CD14-positive monocyte (primary cell): ENCODE measurements around the gene ACTA2. TPM values are rescaled to one million over a fixed set of nuclear protein-coding genes. Genes with fewer than 3 reads are reported as not detected.

Source experiments
- DNase-seq, 3 donors: peaks; one replicate each; pipeline ENCODE4 v3.0.0-alpha.2; 2011 to 2022
- H2AFZ ChIP-seq: 2 replicates; pipeline ENCODE4 v1.6.0; 2012; ENCODE audit warnings: mild to moderate bottlenecking, low read depth, low read length, inconsistent platforms; ENCODE audit not compliant: insufficient read depth, poor library complexity, severe bottlenecking
- H3K27ac ChIP-seq, 2 donors: 1 replicate in 1 of 2; 2 replicates in 1 of 2; pipeline ENCODE4 v1.5.1; 2012 to 2013; ENCODE audit warnings: low read length in 2 of 2, control low read depth in 1 of 2, inconsistent platforms in 1 of 2, low read depth in 1 of 2, mild to moderate bottlenecking in 1 of 2
- H3K27me3 ChIP-seq, 2 donors: one replicate each; pipeline versions ENCODE4 v1.6.0 to v1.6.1; 2011 to 2013; ENCODE audit warnings: low read length in 2 of 2; ENCODE audit not compliant: control insufficient read depth in 2 of 2, insufficient read depth in 2 of 2
- H3K36me3 ChIP-seq, 2 donors: replicated peaks in 1 of 2; 1 replicate in 1 of 2; 2 replicates in 1 of 2; pipeline versions ENCODE4 v1.5.1 to v1.6.1; 2012 to 2013; ENCODE audit warnings: low read length in 2 of 2, control low read depth in 1 of 2, inconsistent platforms in 1 of 2, mild to moderate bottlenecking in 1 of 2; ENCODE audit not compliant: insufficient read depth in 2 of 2, control insufficient read depth in 1 of 2
- H3K4me1 ChIP-seq, 2 donors: 1 replicate in 1 of 2; 2 replicates in 1 of 2; pipeline versions ENCODE4 v1.5.1 to v1.6.1; 2012 to 2013; ENCODE audit warnings: low read length in 2 of 2, control low read depth in 1 of 2, inconsistent platforms in 1 of 2, mild to moderate bottlenecking in 1 of 2, moderate library complexity in 1 of 2; ENCODE audit not compliant: insufficient read depth in 2 of 2, control insufficient read depth in 1 of 2
- H3K4me2 ChIP-seq: replicated peaks from 2 replicates; pipeline ENCODE3; 2012; ENCODE audit warnings: low read length, moderate library complexity, mild to moderate bottlenecking; ENCODE audit not compliant: poor library complexity, severe bottlenecking; ENCODE audit errors: extremely low read depth
- H3K4me3 ChIP-seq, 3 experiments: fragments of 200-600 bp in 1 of 3; sonication (generic) in 1 of 3; replicated peaks in 1 of 3; 1 replicate in 2 of 3; 2 replicates in 1 of 3; pipeline ENCODE4 v1.5.1; 2011 to 2013; ENCODE audit warnings: low read length in 3 of 3, mild to moderate bottlenecking in 3 of 3, control low read depth in 2 of 3, low read depth in 2 of 3, inconsistent platforms in 1 of 3, moderate library complexity in 1 of 3
- H3K79me2 ChIP-seq: 2 replicates; pipeline ENCODE4 v1.6.0; 2012; ENCODE audit warnings: mild to moderate bottlenecking, control low read depth, inconsistent platforms, low read length, moderate library complexity; ENCODE audit not compliant: insufficient read depth
- H3K9ac ChIP-seq: 2 replicates; pipeline ENCODE4 v1.6.0; 2017; ENCODE audit warnings: low read length, mild to moderate bottlenecking; ENCODE audit not compliant: insufficient read depth, poor library complexity, severe bottlenecking
- H3K9me3 ChIP-seq, 2 donors: replicated peaks in 1 of 2; 1 replicate in 1 of 2; 2 replicates in 1 of 2; pipeline versions ENCODE4 v1.5.1 to v1.6.1; 2012 to 2013; ENCODE audit warnings: low read length in 2 of 2, control low read depth in 1 of 2; ENCODE audit not compliant: control insufficient read depth in 1 of 2, insufficient read depth in 1 of 2
- H4K20me1 ChIP-seq: 2 replicates; pipeline ENCODE4 v1.6.0; 2012; ENCODE audit warnings: mild to moderate bottlenecking, low read length, control low read depth, moderate library complexity; ENCODE audit not compliant: insufficient read depth
- H3K27ac Mint-ChIP-seq, 7 donors: one replicate each; pipeline ENCODE4 v1.8.0; 2020; ENCODE audit warnings: mild to moderate bottlenecking in 7 of 7, mixed read lengths in 7 of 7, moderate library complexity in 6 of 7, inconsistent platforms in 2 of 7
- H3K27me3 Mint-ChIP-seq, 3 donors: one replicate each; pipeline ENCODE4 v1.8.0; 2021 to 2022; ENCODE audit warnings: low read depth in 3 of 3, mild to moderate bottlenecking in 3 of 3, mixed read lengths in 3 of 3, moderate library complexity in 3 of 3, inconsistent platforms in 1 of 3
- H3K36me3 Mint-ChIP-seq, 2 donors: one replicate each; pipeline ENCODE4 v1.8.0; 2020; ENCODE audit warnings: mixed read lengths in 2 of 2, inconsistent platforms in 1 of 2, mild to moderate bottlenecking in 1 of 2
- H3K4me1 Mint-ChIP-seq: one replicate; pipeline ENCODE4 v1.8.0; 2020; ENCODE audit warnings: mild to moderate bottlenecking, mixed read lengths
- H3K4me3 Mint-ChIP-seq, 2 donors: one replicate each; pipeline ENCODE4 v1.8.0; 2020; ENCODE audit warnings: mild to moderate bottlenecking in 2 of 2, mixed read lengths in 2 of 2, moderate library complexity in 1 of 2
- H3K9me3 Mint-ChIP-seq, 7 donors: one replicate each; pipeline ENCODE4 v1.8.0; 2020 to 2022; ENCODE audit warnings: mixed read lengths in 7 of 7, mild to moderate bottlenecking in 6 of 7, moderate library complexity in 6 of 7, inconsistent platforms in 2 of 7
- CTCF ChIP-seq: fragments of 200-600 bp; IDR thresholded peaks from one replicate; pipeline ENCODE4 v1.8.0; 2022; ENCODE audit warnings: antibody characterized with exemption, mild to moderate bottlenecking
- WGBS: methylation state at CpG from one replicate; pipeline ENCODE4 v1.1.5; 2013; ENCODE audit warnings: missing lambda C conversion rate; ENCODE audit not compliant: insufficient coverage; 5-methylcytosine and 5-hydroxymethylcytosine counted together
- intact Hi-C, 2 donors: fragments of 100-400 bp; cut with micrococcal nuclease; formaldehyde crosslinking; loops; one replicate each; pipeline versions ENCODE4 v1.15.0 to v1.15.1; 2023
- polyA plus RNA-seq, 3 donors: library from polyadenylated mRNA; depleted of rRNA in 1 of 3; unstranded in 2 of 3; stranded (reverse) in 1 of 3; fragments of 300-500 nt in 2 of 3; fragments of >200 nt in 1 of 3; fragmentation: Illumina TruSeq in 2 of 3; gene quantifications; 1 replicate in 2 of 3; 2 replicates in 1 of 3; pipeline ENCODE4 v1.2.3, GENCODE V29; 2012 to 2021

ACTA2 gene
- polyA plus RNA-seq, 3 donors, result 4.4 to 12.3 (median 6.8) TPM

DNA sequence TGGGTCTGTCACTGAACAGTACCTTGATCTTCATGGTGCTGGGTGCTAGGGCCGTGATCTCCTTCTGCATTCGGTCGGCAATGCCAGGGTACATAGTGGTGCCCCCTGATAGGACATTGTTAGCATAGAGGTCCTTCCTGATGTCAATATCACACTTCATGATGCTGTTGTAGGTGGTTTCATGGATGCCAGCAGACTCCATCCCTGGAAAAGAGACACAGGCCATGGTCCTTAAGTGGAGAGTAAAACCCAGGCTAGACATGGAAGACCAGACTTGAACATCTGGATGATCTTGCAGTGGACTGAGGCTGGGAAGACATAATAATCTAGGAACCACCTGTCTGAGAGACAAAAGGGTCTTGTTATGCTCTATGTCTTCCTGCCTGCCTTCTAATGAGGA lies 14.5 kb downstream of the ACTA2 start:
- Histone ChIP-seq H3K4me3 (no peak overlapping the region), H3K4me2 (no peak overlapping the region), H3K27ac (no peak overlapping the region), H2AFZ (no peak overlapping the region), H4K20me1 (no peaks in the 10 kb centered on the region), H3K4me1 (peaks cover 9% of the 10 kb centered on the region in 2 donors), H3K9me3 (no peaks in the 10 kb centered on the region), H3K36me3 (no peaks in the 10 kb centered on the region), H3K27me3 (no peaks in the 10 kb centered on the region), H3K79me2 (no peaks in the 10 kb centered on the region), H3K9ac (no peak overlapping the region)
- H3K9me3 Mint-ChIP-seq, result peaks cover 0 to 2% (median 0%) of the 10 kb centered on the region in 7 donors
- no peak overlapping the region for H3K27ac Mint-ChIP-seq
- H3K4me1 Mint-ChIP-seq, result peaks cover 8% of the 10 kb centered on the region
- intact Hi-C loops, result loop anchor here (5.0 kb wide), 2 partner anchors 64 to 279 kb away; no protein-coding TSS in a partner anchor
- TF ChIP-seq CTCF, result no peak
- no peak overlapping the region for H3K4me3 Mint-ChIP-seq
- no peak for DNase-seq
- 100% methylated on average over 3 of the region's 3 CpGs for WGBS
- peaks cover 0 to 33% of the 10 kb centered on the region in 2 donors for H3K36me3 Mint-ChIP-seq
- peaks cover 0 to 2% (median 2%) of the 10 kb centered on the region in 3 donors for H3K27me3 Mint-ChIP-seq

- Histone ChIP-seq H3K27ac (no peak overlapping the region), H4K20me1 (no peaks in the 10 kb centered on the region), H3K79me2 (no peaks in the 10 kb centered on the region), H3K27me3 (no peaks in the 10 kb centered on the region), H3K9ac (no peak overlapping the region), H3K9me3 (no peaks in the 10 kb centered on the region), H3K4me3 (no peak overlapping the region), H2AFZ (no peak overlapping the region), H3K36me3 (no peaks in the 10 kb centered on the region), H3K4me2 (no peak overlapping the region), H3K4me1 (peaks cover 9% of the 10 kb centered on the region in 2 donors)
- TF ChIP-seq CTCF, result no peak
- no peak for DNase-seq
- intact Hi-C loops, result loop anchor here (5.0 kb wide), 2 partner anchors 66 to 281 kb away; no protein-coding TSS in a partner anchor
- Mint-ChIP-seq H3K4me1 (peaks cover 11% of the 10 kb centered on the region), H3K36me3 (peaks cover 0 to 24% of the 10 kb centered on the region in 2 donors), H3K9me3 (peaks cover 0 to 2% (median 0%) of the 10 kb centered on the region in 7 donors), H3K4me3 (no peak overlapping the region), H3K27ac (no peak overlapping the region), H3K27me3 (peaks cover 0 to 2% (median 0%) of the 10 kb centered on the region in 3 donors)
- WGBS, result 100% methylated on average over 1 of the region's 3 CpGs
Measured at GRCh38 chr10:88936656-88937055, 15.9 kb downstream of the ACTA2 start.
